ENCODE measurements around the gene C12orf60.

C12orf60 gene

GRCh38 chr12:14777271-14777670 lies 26.2 kb upstream of the C12orf60 start:
- no peak for ATAC-seq

- ATAC-seq, result no peak
These were observed 23.6 kb upstream of the C12orf60 start for GRCh38 chr12:14779834-14780233.

- no peak for ATAC-seq
These were observed 22.6 kb upstream of the C12orf60 start for GRCh38 chr12:14780859-14781258.

- ATAC-seq, result no peak
These were observed 21.9 kb upstream of the C12orf60 start for GRCh38 chr12:14781563-14781962.

GRCh38 chr12:14782756-14783155 lies 20.7 kb upstream of the C12orf60 start:
- no peak for ATAC-seq

GRCh38 chr12:14784471-14784870 lies 19.0 kb upstream of the C12orf60 start:
- ATAC-seq, result no peak

GRCh38 chr12:14785568-14785967 lies 17.9 kb upstream of the C12orf60 start:
- ATAC-seq, result no peak

- no peak for ATAC-seq
These were observed 8.4 kb upstream of the C12orf60 start for GRCh38 chr12:14795028-14795448.

GRCh38 chr12:14802247-14802646 lies 1.2 kb upstream of the C12orf60 start:
- ATAC-seq, result no peak

- no peak for ATAC-seq
These were observed 804 bp upstream of the C12orf60 start for GRCh38 chr12:14802721-14803010.

- ATAC-seq, result no peak
These were observed 325 bp downstream of the C12orf60 start for GRCh38 chr12:14803830-14804160.

- ATAC-seq, result no peak
These were observed 6.9 kb downstream of the C12orf60 start for GRCh38 chr12:14810167-14810952.

- no peak for ATAC-seq
These were observed 7.5 kb downstream of the C12orf60 start for GRCh38 chr12:14810953-14811483.

GRCh38 chr12:14811486-14811885 lies 8.0 kb downstream of the C12orf60 start:
- no peak for ATAC-seq

GRCh38 chr12:14814014-14814413 lies 10.5 kb downstream of the C12orf60 start, which contains the start of gene SMCO3:
TSS of gene SMCO3 (minus strand) at chr12:14814182. CDS start at chr12:14806680, 7,502 bp downstream.
- ATAC-seq, result no peak

- peak; percentile 81 to 85 for ATAC-seq
These were observed 20.7 kb downstream of the C12orf60 start for GRCh38 chr12:14824012-14824634.

GRCh38 chr12:14825256-14825655 lies 21.8 kb downstream of the C12orf60 start:
- no peak for ATAC-seq

GRCh38 chr12:14826491-14826890 lies 23.0 kb downstream of the C12orf60 start:
- ATAC-seq, result no peak

- no peak for ATAC-seq
These were observed 23.6 kb downstream of the C12orf60 start for GRCh38 chr12:14827043-14827442.

GRCh38 chr12:14828892-14829291 lies 25.4 kb downstream of the C12orf60 start:
- ATAC-seq, result peak in 1 of 2 donors; percentile 30

- no peak for ATAC-seq
These were observed 29.9 kb downstream of the C12orf60 start for GRCh38 chr12:14833336-14833735.

- ATAC-seq, result no peak
These were observed 30.5 kb downstream of the C12orf60 start for GRCh38 chr12:14833952-14834351.

GRCh38 chr12:14834509-14834908 lies 31.0 kb downstream of the C12orf60 start:
- ATAC-seq, result no peak

Measured in activated CD4-positive, CD25-positive, alpha-beta regulatory T cell treated with anti-CD3 and anti-CD28 coated beads, Interleukin-2, amount 50 U/mL, for 24 hours (primary cell).